Measurements from ENCODE around the gene KRTAP10-1. TPM values are rescaled to one million over a fixed set of nuclear protein-coding genes. Genes with fewer than 3 reads are reported as not detected.

The KRTAP10-1 gene
- total and polyA plus RNA-seq, 9 of the 15 experiments (the other 6 are each of a cell fraction or from before 2014, with no cell fraction given) = not detected

DNA sequence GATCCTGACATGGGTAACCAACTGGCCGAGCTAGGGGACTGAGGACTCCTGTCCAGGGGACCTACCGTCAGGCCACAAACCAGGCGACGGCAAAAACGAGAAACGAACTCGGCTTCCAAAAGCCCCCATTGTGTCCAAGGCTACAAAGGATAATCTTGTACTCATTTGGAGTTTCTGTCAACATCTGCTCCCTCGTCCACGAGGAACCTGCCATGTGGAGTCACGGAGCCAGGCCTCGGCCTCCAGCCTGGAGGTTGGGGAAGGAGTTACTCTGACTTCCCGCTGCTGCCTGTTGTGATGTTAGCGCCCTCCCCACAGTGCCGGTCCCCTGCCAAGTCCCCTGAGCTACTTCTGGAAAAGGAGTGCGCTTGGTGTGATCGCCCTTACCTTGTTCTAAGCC lies 7.3 kb downstream of the KRTAP10-1 start:
- Histone ChIP-seq H3K9me3 (replicated peaks; ENCODE audit: control insufficient read depth, insufficient read depth, low read depth, low read length) (no peaks in the 10 kb centered on the region; the same call in 1 of the 2 replicates), H3K9me1 (ENCODE audit: control insufficient read depth, insufficient read depth, low read length) (no peaks in the 10 kb centered on the region), H3K4me3 (no peak overlapping the region), H4K20me1 (replicated peaks; ENCODE audit: control insufficient read depth, insufficient read depth, low read length) (peaks cover 16% of the 10 kb centered on the region; the same call in 1 of the 2 replicates), H2AFZ (ENCODE audit: low read depth, low read length) (no peak overlapping the region), H3K9ac (ENCODE audit: insufficient read depth in 1 of 2, low read depth in 2 of 2, low read length in 2 of 2) (no peak overlapping the region), H3K27me3 (ENCODE audit: control insufficient read depth in 2 of 2, insufficient read depth in 2 of 2, low read length in 2 of 2) (peaks cover 36 to 58% of the 10 kb centered on the region in 2 experiments), H3K36me3 (ENCODE audit: control insufficient read depth, insufficient read depth, low read length) (no peaks in the 10 kb centered on the region), H3K27ac (ENCODE audit: extremely low read depth, low read depth, low read length) (no peak overlapping the region), H3K4me1 (replicated peaks in 1 of 2; ENCODE audit: control insufficient read depth in 2 of 2, insufficient read depth in 2 of 2, low read length in 2 of 2) (peaks cover 0 to 17% of the 10 kb centered on the region in 2 experiments; a peak in 2 of 5 replicates), H3K4me2 (ENCODE audit: insufficient read depth, low read length) (no peak overlapping the region), H3K79me2 (ENCODE audit: control insufficient read depth, insufficient read depth, low read length) (no peaks in the 10 kb centered on the region)
- TF ChIP-seq KLF6 (CRISPR knock-in tag; IDR thresholded peaks at IDR 0.05; ENCODE audit: borderline replicate concordance) (no peak), ZFX (CRISPR knock-in tag; IDR thresholded peaks at IDR 0.05) (no peak), ZNF644 (tag; IDR thresholded peaks at IDR 0.05; ENCODE audit: low read depth) (no peak), SAFB (IDR thresholded peaks at IDR 0.05; ENCODE audit: borderline replicate concordance, low read depth, low read length) (no peak)
- TF ChIP-seq, protein P1, sequence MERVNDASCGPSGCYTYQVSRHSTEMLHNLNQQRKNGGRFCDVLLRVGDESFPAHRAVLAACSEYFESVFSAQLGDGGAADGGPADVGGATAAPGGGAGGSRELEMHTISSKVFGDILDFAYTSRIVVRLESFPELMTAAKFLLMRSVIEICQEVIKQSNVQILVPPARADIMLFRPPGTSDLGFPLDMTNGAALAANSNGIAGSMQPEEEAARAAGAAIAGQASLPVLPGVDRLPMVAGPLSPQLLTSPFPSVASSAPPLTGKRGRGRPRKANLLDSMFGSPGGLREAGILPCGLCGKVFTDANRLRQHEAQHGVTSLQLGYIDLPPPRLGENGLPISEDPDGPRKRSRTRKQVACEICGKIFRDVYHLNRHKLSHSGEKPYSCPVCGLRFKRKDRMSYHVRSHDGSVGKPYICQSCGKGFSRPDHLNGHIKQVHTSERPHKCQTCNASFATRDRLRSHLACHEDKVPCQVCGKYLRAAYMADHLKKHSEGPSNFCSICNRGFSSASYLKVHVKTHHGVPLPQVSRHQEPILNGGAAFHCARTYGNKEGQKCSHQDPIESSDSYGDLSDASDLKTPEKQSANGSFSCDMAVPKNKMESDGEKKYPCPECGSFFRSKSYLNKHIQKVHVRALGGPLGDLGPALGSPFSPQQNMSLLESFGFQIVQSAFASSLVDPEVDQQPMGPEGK (CRISPR knock-in tag; IDR thresholded peaks at IDR 0.05; ENCODE audit: borderline replicate concordance) = no peak
- TF ChIP-seq, protein P2, sequence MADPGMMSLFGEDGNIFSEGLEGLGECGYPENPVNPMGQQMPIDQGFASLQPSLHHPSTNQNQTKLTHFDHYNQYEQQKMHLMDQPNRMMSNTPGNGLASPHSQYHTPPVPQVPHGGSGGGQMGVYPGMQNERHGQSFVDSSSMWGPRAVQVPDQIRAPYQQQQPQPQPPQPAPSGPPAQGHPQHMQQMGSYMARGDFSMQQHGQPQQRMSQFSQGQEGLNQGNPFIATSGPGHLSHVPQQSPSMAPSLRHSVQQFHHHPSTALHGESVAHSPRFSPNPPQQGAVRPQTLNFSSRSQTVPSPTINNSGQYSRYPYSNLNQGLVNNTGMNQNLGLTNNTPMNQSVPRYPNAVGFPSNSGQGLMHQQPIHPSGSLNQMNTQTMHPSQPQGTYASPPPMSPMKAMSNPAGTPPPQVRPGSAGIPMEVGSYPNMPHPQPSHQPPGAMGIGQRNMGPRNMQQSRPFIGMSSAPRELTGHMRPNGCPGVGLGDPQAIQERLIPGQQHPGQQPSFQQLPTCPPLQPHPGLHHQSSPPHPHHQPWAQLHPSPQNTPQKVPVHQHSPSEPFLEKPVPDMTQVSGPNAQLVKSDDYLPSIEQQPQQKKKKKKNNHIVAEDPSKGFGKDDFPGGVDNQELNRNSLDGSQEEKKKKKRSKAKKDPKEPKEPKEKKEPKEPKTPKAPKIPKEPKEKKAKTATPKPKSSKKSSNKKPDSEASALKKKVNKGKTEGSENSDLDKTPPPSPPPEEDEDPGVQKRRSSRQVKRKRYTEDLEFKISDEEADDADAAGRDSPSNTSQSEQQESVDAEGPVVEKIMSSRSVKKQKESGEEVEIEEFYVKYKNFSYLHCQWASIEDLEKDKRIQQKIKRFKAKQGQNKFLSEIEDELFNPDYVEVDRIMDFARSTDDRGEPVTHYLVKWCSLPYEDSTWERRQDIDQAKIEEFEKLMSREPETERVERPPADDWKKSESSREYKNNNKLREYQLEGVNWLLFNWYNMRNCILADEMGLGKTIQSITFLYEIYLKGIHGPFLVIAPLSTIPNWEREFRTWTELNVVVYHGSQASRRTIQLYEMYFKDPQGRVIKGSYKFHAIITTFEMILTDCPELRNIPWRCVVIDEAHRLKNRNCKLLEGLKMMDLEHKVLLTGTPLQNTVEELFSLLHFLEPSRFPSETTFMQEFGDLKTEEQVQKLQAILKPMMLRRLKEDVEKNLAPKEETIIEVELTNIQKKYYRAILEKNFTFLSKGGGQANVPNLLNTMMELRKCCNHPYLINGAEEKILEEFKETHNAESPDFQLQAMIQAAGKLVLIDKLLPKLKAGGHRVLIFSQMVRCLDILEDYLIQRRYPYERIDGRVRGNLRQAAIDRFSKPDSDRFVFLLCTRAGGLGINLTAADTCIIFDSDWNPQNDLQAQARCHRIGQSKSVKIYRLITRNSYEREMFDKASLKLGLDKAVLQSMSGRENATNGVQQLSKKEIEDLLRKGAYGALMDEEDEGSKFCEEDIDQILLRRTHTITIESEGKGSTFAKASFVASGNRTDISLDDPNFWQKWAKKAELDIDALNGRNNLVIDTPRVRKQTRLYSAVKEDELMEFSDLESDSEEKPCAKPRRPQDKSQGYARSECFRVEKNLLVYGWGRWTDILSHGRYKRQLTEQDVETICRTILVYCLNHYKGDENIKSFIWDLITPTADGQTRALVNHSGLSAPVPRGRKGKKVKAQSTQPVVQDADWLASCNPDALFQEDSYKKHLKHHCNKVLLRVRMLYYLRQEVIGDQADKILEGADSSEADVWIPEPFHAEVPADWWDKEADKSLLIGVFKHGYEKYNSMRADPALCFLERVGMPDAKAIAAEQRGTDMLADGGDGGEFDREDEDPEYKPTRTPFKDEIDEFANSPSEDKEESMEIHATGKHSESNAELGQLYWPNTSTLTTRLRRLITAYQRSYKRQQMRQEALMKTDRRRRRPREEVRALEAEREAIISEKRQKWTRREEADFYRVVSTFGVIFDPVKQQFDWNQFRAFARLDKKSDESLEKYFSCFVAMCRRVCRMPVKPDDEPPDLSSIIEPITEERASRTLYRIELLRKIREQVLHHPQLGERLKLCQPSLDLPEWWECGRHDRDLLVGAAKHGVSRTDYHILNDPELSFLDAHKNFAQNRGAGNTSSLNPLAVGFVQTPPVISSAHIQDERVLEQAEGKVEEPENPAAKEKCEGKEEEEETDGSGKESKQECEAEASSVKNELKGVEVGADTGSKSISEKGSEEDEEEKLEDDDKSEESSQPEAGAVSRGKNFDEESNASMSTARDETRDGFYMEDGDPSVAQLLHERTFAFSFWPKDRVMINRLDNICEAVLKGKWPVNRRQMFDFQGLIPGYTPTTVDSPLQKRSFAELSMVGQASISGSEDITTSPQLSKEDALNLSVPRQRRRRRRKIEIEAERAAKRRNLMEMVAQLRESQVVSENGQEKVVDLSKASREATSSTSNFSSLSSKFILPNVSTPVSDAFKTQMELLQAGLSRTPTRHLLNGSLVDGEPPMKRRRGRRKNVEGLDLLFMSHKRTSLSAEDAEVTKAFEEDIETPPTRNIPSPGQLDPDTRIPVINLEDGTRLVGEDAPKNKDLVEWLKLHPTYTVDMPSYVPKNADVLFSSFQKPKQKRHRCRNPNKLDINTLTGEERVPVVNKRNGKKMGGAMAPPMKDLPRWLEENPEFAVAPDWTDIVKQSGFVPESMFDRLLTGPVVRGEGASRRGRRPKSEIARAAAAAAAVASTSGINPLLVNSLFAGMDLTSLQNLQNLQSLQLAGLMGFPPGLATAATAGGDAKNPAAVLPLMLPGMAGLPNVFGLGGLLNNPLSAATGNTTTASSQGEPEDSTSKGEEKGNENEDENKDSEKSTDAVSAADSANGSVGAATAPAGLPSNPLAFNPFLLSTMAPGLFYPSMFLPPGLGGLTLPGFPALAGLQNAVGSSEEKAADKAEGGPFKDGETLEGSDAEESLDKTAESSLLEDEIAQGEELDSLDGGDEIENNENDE (IDR thresholded peaks at IDR 0.05; ENCODE audit: low read depth, low read length) = no peak
- TF ChIP-seq, protein P3, sequence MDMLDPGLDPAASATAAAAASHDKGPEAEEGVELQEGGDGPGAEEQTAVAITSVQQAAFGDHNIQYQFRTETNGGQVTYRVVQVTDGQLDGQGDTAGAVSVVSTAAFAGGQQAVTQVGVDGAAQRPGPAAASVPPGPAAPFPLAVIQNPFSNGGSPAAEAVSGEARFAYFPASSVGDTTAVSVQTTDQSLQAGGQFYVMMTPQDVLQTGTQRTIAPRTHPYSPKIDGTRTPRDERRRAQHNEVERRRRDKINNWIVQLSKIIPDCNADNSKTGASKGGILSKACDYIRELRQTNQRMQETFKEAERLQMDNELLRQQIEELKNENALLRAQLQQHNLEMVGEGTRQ (CRISPR knock-in tag; IDR thresholded peaks at IDR 0.05) = no peak
- FAIRE-seq (no peak), DNase-seq (ENCODE audit: extremely low read depth in 1 of 4, low spot score in 3 of 4) (no peak), ATAC-seq (no peak)
- CTCF ChIA-PET (ENCODE audit: low intra/inter-chr PET ratio) = no interaction called here
- BruUV-seq (replicated peaks) = no TSS peak
- POLR2A ChIA-PET = interaction anchor here (0.7 to 1.4 kb wide), 2 partner anchors 15 to 25 kb away, joined by 3 read pairs; no protein-coding TSS in a partner anchor
- WGBS (ENCODE audit: insufficient coverage, low coverage, missing lambda C conversion rate) = 8% methylated on average over 16 of the region's 16 CpGs
- intact Hi-C loops (cut with micrococcal nuclease) (no loop called here), in situ Hi-C loops (cut with MboI) (no loop called here)

Measured in K562 (cell line).